Mucosa of descending colon (tissue), 3 donors: ENCODE data around the gene GADD45A. TPM values are rescaled to one million over a fixed set of nuclear protein-coding genes. Genes with fewer than 3 reads are reported as not detected.

Experiments
- ATAC-seq: fragments of 200-7000 bp; cut with Tn5 transposase; one replicate; pipeline ENCODE4 v1.9.1; 2020; ENCODE audit warnings: mild to moderate bottlenecking, moderate library complexity
- DNase-seq, 3 donors: peaks; one replicate each; pipeline ENCODE4 v3.0.0-alpha.2; 2020
- H3K36me3 ChIP-seq: fragments of 200-600 bp; one replicate; pipeline ENCODE4 v1.8.0; 2021; ENCODE audit warnings: low read depth, mild to moderate bottlenecking
- H3K4me1 ChIP-seq: fragments of 200-600 bp; one replicate; pipeline ENCODE4 v1.8.0; 2021; ENCODE audit warnings: low read depth, mild to moderate bottlenecking
- H3K4me3 ChIP-seq: fragments of 200-600 bp; one replicate; pipeline ENCODE4 v1.8.0; 2021; ENCODE audit warnings: mild to moderate bottlenecking
- H3K9me3 ChIP-seq: fragments of 200-600 bp; one replicate; pipeline ENCODE4 v1.8.0; 2021; ENCODE audit warnings: mild to moderate bottlenecking
- intact Hi-C, 2 donors: fragments of 100-400 bp; cut with DNase I in 1 of 2; cut with micrococcal nuclease in 1 of 2; formaldehyde crosslinking; loops; one replicate each; pipeline versions ENCODE4 v1.11.0 to v1.11.1; 2022; cut with DNase I, micrococcal nuclease
- long read RNA-seq, 2 donors: library from polyadenylated mRNA; unstranded; transcript quantifications; one replicate each; pipeline ENCODE4 v2.0.0, GENCODE V29; 2019 to 2021
- total RNA-seq, 3 donors: library from RNA; stranded (reverse); fragmentation: NEBNext Ultra II Directional in 2 of 3; extraction: Animal tissue kit (Norgen Biotek cat#: 25700) in 2 of 3; gene quantifications; one replicate each; pipeline versions ENCODE4 v1.2.1 to v1.2.4, GENCODE V29; 2021 to 2023
- TF ChIP-seq, protein P1 (sequence below): fragments of 200-600 bp; IDR thresholded peaks from one replicate; pipeline ENCODE4 v1.8.0; 2022; ENCODE audit warnings: antibody characterized with exemption, mild to moderate bottlenecking
- donor health status: DM: no; HTN: no; CAD: no; lungs with moderate emphysema.
- donor health status: DM: no; HTN: no; CAD: no.
- donor health status: DM: no; HTN: yes; CAD: no.

The GADD45A gene, protein sequence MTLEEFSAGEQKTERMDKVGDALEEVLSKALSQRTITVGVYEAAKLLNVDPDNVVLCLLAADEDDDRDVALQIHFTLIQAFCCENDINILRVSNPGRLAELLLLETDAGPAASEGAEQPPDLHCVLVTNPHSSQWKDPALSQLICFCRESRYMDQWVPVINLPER
- total RNA-seq: 10 to 100 TPM; 19.5 to 40.3 (median 27.1) TPM
- long read RNA-seq, donor 1, transcript GADD45A-202 (4 exons, 1,496 nt): major isoform, 21 of 28 reads
- long read RNA-seq, donor 1, partial matches to known transcripts: 2 of 28 reads
- long read RNA-seq, donor 1, other reads (novel, unspliced or antisense): 3 of 28 reads
- long read RNA-seq, donor 2, partial matches to known transcripts: 0 of 5 reads
- long read RNA-seq, donor 2, other reads (novel, unspliced or antisense): 1 of 5 reads

DNA sequence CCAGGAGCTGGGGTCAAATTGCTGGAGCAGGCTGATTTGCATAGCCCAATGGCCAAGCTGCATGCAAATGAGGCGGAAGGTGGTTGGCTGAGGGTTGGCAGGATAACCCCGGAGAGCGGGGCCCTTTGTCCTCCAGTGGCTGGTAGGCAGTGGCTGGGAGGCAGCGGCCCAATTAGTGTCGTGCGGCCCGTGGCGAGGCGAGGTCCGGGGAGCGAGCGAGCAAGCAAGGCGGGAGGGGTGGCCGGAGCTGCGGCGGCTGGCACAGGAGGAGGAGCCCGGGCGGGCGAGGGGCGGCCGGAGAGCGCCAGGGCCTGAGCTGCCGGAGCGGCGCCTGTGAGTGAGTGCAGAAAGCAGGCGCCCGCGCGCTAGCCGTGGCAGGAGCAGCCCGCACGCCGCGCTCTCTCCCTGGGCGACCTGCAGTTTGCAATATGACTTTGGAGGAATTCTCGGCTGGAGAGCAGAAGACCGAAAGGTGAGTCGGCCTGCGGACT is at the start of gene GADD45A:
Gene GADD45A, plus strand, starts transcription at position 135 of the 491 bp plus-strand sequence. Its CDS starts 294 bp downstream, at position 429.
- intact Hi-C loops: loop anchor here in 1 of 2 donors (10.0 kb wide), 1 partner anchor 70 kb away; no protein-coding TSS in a partner anchor
- H3K4me1 ChIP-seq: peaks cover 26% of the 10 kb centered on the region
- peak; percentile 88 for ATAC-seq
- H3K9me3 ChIP-seq: no peaks in the 10 kb centered on the region
- DNase-seq: peak; percentile 98 to 99 (median 99)
- H3K4me3 ChIP-seq: peak within 1 kb of the TSS; percentile 78
- H3K36me3 ChIP-seq: peaks cover 4% of the 10 kb centered on the region
- TF ChIP-seq, protein P1, sequence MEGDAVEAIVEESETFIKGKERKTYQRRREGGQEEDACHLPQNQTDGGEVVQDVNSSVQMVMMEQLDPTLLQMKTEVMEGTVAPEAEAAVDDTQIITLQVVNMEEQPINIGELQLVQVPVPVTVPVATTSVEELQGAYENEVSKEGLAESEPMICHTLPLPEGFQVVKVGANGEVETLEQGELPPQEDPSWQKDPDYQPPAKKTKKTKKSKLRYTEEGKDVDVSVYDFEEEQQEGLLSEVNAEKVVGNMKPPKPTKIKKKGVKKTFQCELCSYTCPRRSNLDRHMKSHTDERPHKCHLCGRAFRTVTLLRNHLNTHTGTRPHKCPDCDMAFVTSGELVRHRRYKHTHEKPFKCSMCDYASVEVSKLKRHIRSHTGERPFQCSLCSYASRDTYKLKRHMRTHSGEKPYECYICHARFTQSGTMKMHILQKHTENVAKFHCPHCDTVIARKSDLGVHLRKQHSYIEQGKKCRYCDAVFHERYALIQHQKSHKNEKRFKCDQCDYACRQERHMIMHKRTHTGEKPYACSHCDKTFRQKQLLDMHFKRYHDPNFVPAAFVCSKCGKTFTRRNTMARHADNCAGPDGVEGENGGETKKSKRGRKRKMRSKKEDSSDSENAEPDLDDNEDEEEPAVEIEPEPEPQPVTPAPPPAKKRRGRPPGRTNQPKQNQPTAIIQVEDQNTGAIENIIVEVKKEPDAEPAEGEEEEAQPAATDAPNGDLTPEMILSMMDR: no peak

DNA sequence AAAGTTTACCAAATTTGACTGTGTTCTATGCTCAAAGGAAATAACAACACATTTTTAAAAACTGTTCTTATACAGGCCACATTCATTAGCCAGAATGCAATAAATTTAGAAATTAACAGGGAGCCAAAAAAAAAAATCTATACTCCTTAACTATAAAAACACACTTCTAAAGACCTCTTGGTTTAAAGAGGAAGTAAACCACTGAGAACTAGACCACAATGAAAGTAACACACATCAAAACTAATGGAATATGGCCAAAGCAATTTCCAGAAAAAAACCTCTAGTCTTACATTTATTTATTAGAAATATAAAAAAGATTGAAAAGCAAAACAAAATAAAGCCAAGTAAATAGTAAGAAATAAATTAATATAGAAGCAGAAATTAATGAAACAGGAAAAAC is 48.9 kb upstream of the GADD45A start:
- no peak for ATAC-seq
- TF ChIP-seq, protein P1: no peak
- H3K36me3 ChIP-seq: no peaks in the 10 kb centered on the region

DNA sequence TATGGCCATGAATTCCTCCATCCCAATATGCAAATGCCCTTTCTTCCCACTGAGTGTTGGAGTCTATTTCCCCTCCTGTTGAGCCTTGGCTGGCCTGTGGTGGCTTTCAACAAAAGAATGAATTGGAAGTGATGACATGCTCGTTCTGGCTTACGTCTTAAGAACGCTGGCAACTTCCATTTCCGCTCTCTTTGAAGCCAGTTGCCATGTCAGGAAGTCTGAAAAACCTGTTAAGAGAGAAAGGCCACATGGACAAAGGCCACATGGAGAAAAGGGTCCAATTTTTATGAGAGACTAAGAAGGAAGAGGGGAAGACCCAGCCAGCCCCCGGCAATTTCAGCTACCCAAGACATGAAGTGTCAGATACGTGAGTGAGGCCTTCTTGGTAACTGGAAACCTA is 45.6 kb upstream of the GADD45A start:
- intact Hi-C loops: no loop called here
- ATAC-seq: no peak
- Histone ChIP-seq H3K9me3 (no peaks in the 10 kb centered on the region), H3K4me3 (no peak overlapping the region), H3K36me3 (no peaks in the 10 kb centered on the region), H3K4me1 (peaks cover 5% of the 10 kb centered on the region)
- DNase-seq: no peak
- TF ChIP-seq, protein P1: no peak

More for the DNA sequence above, 48.9 kb upstream of the GADD45A start:
- Histone ChIP-seq H3K4me3 (no peak overlapping the region), H3K9me3 (no peaks in the 10 kb centered on the region), H3K4me1 (peaks cover 24% of the 10 kb centered on the region)
- no peak for DNase-seq
- intact Hi-C loops: no loop called here

DNA sequence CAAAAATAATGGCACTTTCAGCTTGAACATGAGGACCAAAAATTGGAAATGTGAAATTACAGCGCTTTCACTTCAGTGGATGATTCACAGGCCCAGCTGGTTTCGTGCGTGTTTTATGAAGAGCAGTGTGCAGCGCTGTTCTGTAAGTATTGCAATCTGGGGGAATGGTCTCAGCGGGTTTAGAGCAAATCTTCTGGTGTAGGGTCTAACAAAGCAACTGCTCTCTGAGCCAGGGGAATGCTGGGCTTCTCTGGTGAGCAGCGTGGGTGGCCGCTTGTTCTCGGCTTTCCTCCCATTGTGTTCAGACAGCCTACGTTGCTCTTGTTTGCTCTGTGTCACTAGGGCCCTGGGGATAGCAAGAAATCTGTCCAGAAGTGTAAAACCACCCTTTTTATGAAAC is 42.4 kb upstream of the GADD45A start:
- peaks cover 16% of the 10 kb centered on the region for H3K4me1 ChIP-seq
- H3K36me3 ChIP-seq: no peaks in the 10 kb centered on the region
- intact Hi-C loops: no loop called here
- ATAC-seq: no peak
- DNase-seq: no peak
- no peaks in the 10 kb centered on the region for H3K9me3 ChIP-seq
- TF ChIP-seq, protein P1: no peak
- no peak overlapping the region for H3K4me3 ChIP-seq

DNA sequence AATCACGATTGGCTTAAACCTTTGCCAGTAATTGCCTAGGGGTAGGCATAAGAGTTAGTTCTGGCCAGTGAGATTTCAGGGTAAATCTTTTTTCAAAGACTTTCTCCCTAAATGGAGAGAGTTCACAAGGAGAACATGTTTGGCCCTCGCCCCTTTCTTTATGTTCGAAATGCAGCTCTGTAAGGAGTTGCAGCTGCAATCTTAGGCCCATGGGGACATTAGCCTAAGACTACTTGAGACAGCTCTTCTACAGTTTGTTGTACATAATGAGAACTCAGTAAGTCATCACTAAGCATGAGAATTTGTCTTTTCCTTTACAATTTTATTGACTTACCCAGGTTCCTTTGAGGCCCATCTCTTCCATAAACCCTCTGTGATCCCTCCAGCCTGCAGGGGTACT is 40.4 kb upstream of the GADD45A start:
- Histone ChIP-seq H3K4me3 (no peak overlapping the region), H3K36me3 (no peaks in the 10 kb centered on the region), H3K4me1 (peaks cover 16% of the 10 kb centered on the region), H3K9me3 (no peaks in the 10 kb centered on the region)
- ATAC-seq: no peak
- intact Hi-C loops: no loop called here
- TF ChIP-seq, protein P1: no peak
- no peak for DNase-seq
